HepG2 (cell line): ENCODE data around the gene KLHL17. TPM values are rescaled to one million over a fixed set of nuclear protein-coding genes. Genes with fewer than 3 reads are reported as not detected.

Source experiments
- AKNA ChIP-seq: sonication (generic); formaldehyde crosslinking; IDR thresholded peaks from 2 replicates; pipeline ENCODE4 v1.4.0; 2020; ENCODE audit warnings: missing genetic modification reagents, borderline replicate concordance
- CCDC6 ChIP-seq: sonication (generic); formaldehyde crosslinking; IDR thresholded peaks from 2 replicates; pipeline ENCODE4 v1.8.1; 2022; ENCODE audit warnings: mild to moderate bottlenecking, missing genetic modification reagents, moderate library complexity
- GABPB1 ChIP-seq: IDR thresholded peaks from 2 replicates; pipeline ENCODE4 v1.6.1; 2016; ENCODE audit warnings: mild to moderate bottlenecking, missing genetic modification reagents, moderate library complexity, missing compliant biosample characterization
- GTF3A ChIP-seq: sonication (generic); formaldehyde crosslinking; conservative IDR thresholded peaks from 2 replicates; pipeline ENCODE4 v1.4.0; 2020; ENCODE audit warnings: mild to moderate bottlenecking, missing genetic modification reagents
- JARID2 ChIP-seq: sonication (generic); formaldehyde crosslinking; IDR thresholded peaks from 2 replicates; pipeline ENCODE4 v1.8.1; 2023; ENCODE audit warnings: missing genetic modification reagents, inconsistent platforms; ENCODE audit not compliant: insufficient replicate concordance
- MTF2 ChIP-seq: sonication (generic); formaldehyde crosslinking; IDR thresholded peaks from 2 replicates; pipeline ENCODE4 v1.5.0; 2020; ENCODE audit warnings: missing genetic modification reagents, borderline replicate concordance
- RXRA ChIP-seq: sonication (generic); formaldehyde crosslinking; IDR thresholded peaks from 2 replicates; pipeline ENCODE4 v1.5.1; 2020; ENCODE audit warnings: missing genetic modification reagents
- U2AF1 ChIP-seq: fragments of 200-400 bp; formaldehyde crosslinking; optimal IDR thresholded peaks from 2 replicates; pipeline ENCODE3; 2017; ENCODE audit warnings: mild to moderate bottlenecking, low read depth, low read length
- ZNF44 ChIP-seq: sonication (generic); formaldehyde crosslinking; IDR thresholded peaks from 2 replicates; pipeline ENCODE4 v1.5.1; 2020; ENCODE audit warnings: mild to moderate bottlenecking, missing genetic modification reagents
- ZNF512 ChIP-seq: sonication (generic); formaldehyde crosslinking; IDR thresholded peaks from 2 replicates; pipeline ENCODE4 v1.4.0; 2020; ENCODE audit warnings: mild to moderate bottlenecking, missing genetic modification reagents
- ZNF569 ChIP-seq: sonication (generic); formaldehyde crosslinking; IDR thresholded peaks from 2 replicates; pipeline ENCODE4 v1.5.0; 2020; ENCODE audit warnings: mild to moderate bottlenecking, missing genetic modification reagents, moderate library complexity, borderline replicate concordance
- ZNF724P ChIP-seq: sonication (generic); formaldehyde crosslinking; IDR thresholded peaks from 2 replicates; pipeline ENCODE4 v1.8.0; 2022; ENCODE audit warnings: missing genetic modification reagents, borderline replicate concordance
- polyA plus RNA-seq, 8 experiments: library from polyadenylated mRNA; depleted of rRNA in 3 of 8; stranded (reverse) in 7 of 8; unstranded in 1 of 8; fragments of >200 nt; fragmentation: Illumina TruSeq in 4 of 8; extraction: Trizol in 4 of 8; gene quantifications; 2 replicates each; pipeline versions ENCODE4 v1.2.1 to v1.2.3, GENCODE V29; 2011 to 2016; ENCODE audit warnings: low read depth in 4 of 8, missing spikeins in 1 of 8, mixed read lengths in 1 of 8; ENCODE audit not compliant: insufficient read depth in 1 of 8
- total RNA-seq, 5 experiments: library from RNA; depleted of rRNA; stranded (reverse); fragments of >200 nt; fragmentation: Illumina TruSeq; extraction: Trizol; gene quantifications; 2 replicates each; pipeline ENCODE4 v1.2.3, GENCODE V29; 2016; ENCODE audit warnings: low read depth in 1 of 5
- TF ChIP-seq, protein P1 (sequence below): sonication (generic); formaldehyde crosslinking; IDR thresholded peaks from 2 replicates; pipeline ENCODE4 v1.4.0; 2020; ENCODE audit warnings: missing genetic modification reagents, mild to moderate bottlenecking, borderline replicate concordance
- TF ChIP-seq, protein P2 (sequence below): sonication (generic); formaldehyde crosslinking; IDR thresholded peaks from 2 replicates; pipeline ENCODE4 v1.5.0; 2020; ENCODE audit warnings: missing genetic modification reagents
- TF ChIP-seq, protein P3 (sequence below): sonication (generic); formaldehyde crosslinking; IDR thresholded peaks from 2 replicates; pipeline ENCODE4 v1.9.0; 2021; ENCODE audit warnings: missing genetic modification reagents, borderline replicate concordance

KLHL17 gene
- total and polyA plus RNA-seq, 2 of the 13 experiments (the other 11 are each of a cell fraction or from before 2014, with no cell fraction given) = 9.3 to 24.7 TPM

- TF ChIP-seq, protein P1, sequence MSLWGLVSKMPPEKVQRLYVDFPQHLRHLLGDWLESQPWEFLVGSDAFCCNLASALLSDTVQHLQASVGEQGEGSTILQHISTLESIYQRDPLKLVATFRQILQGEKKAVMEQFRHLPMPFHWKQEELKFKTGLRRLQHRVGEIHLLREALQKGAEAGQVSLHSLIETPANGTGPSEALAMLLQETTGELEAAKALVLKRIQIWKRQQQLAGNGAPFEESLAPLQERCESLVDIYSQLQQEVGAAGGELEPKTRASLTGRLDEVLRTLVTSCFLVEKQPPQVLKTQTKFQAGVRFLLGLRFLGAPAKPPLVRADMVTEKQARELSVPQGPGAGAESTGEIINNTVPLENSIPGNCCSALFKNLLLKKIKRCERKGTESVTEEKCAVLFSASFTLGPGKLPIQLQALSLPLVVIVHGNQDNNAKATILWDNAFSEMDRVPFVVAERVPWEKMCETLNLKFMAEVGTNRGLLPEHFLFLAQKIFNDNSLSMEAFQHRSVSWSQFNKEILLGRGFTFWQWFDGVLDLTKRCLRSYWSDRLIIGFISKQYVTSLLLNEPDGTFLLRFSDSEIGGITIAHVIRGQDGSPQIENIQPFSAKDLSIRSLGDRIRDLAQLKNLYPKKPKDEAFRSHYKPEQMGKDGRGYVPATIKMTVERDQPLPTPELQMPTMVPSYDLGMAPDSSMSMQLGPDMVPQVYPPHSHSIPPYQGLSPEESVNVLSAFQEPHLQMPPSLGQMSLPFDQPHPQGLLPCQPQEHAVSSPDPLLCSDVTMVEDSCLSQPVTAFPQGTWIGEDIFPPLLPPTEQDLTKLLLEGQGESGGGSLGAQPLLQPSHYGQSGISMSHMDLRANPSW (CRISPR knock-in tag) = no peak
- TF ChIP-seq JARID2 (no peak), MTF2 (no peak), GABPB1 (peak; percentile 71), AKNA (CRISPR knock-in tag) (no peak), ZNF512 (CRISPR knock-in tag) (no peak), CCDC6 (peak; percentile 70; the same call in 1 of the 2 replicates), ZNF44 (CRISPR knock-in tag) (no peak), ZNF569 (CRISPR knock-in tag) (no peak), ZNF724P (CRISPR knock-in tag) (no peak), RXRA (CRISPR knock-in tag) (no peak), GTF3A (no peak), U2AF1 (no peak)
- TF ChIP-seq, protein P2, sequence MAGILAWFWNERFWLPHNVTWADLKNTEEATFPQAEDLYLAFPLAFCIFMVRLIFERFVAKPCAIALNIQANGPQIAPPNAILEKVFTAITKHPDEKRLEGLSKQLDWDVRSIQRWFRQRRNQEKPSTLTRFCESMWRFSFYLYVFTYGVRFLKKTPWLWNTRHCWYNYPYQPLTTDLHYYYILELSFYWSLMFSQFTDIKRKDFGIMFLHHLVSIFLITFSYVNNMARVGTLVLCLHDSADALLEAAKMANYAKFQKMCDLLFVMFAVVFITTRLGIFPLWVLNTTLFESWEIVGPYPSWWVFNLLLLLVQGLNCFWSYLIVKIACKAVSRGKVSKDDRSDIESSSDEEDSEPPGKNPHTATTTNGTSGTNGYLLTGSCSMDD (CRISPR knock-in tag) = no peak
- TF ChIP-seq, protein P3, sequence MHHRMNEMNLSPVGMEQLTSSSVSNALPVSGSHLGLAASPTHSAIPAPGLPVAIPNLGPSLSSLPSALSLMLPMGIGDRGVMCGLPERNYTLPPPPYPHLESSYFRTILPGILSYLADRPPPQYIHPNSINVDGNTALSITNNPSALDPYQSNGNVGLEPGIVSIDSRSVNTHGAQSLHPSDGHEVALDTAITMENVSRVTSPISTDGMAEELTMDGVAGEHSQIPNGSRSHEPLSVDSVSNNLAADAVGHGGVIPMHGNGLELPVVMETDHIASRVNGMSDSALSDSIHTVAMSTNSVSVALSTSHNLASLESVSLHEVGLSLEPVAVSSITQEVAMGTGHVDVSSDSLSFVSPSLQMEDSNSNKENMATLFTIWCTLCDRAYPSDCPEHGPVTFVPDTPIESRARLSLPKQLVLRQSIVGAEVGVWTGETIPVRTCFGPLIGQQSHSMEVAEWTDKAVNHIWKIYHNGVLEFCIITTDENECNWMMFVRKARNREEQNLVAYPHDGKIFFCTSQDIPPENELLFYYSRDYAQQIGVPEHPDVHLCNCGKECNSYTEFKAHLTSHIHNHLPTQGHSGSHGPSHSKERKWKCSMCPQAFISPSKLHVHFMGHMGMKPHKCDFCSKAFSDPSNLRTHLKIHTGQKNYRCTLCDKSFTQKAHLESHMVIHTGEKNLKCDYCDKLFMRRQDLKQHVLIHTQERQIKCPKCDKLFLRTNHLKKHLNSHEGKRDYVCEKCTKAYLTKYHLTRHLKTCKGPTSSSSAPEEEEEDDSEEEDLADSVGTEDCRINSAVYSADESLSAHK (CRISPR knock-in tag) = no peak
Measured at GRCh38 chr1:966704-967300, 6.4 kb downstream of the KLHL17 start (continued).
